GM12878 (cell line): Measurements from ENCODE around the gene APOE. TPM values are rescaled to one million over a fixed set of nuclear protein-coding genes. Genes with fewer than 3 reads are reported as not detected.

Source experiments
- ATAC-seq: fragments of 200-7000 bp; cut with Tn5 transposase; 3 replicates; pipeline ENCODE4 v1.9.1; 2020; ENCODE audit warnings: mild to moderate bottlenecking, moderate library complexity
- Bru-seq: library from RNA; stranded (reverse); fragments of 400-500 nt; gene quantifications from one replicate; lab custom pipeline; 2021; lab: Mats Ljungman, UMichigan
- BruChase-seq, 2 experiments: library from RNA; stranded (reverse); fragments of 400-500 nt; gene quantifications; one replicate each; lab custom pipeline; 2021; lab: Mats Ljungman, UMichigan
- BruUV-seq: library from RNA; stranded (reverse); fragments of 400-500 nt; replicated peaks from 2 replicates; lab custom pipeline; 2021; lab: Mats Ljungman, UMichigan
- CTCF ChIA-PET: fragments of 300-600 bp; sonication (Branson Sonifier 250); formaldehyde crosslinking; extraction: SDS; loops from one replicate; lab custom pipeline; 2021; ENCODE audit warnings: inconsistent platforms; lab: Yijun Ruan, JAX
- POLR2A ChIA-PET: fragments of 350-600 bp; formaldehyde crosslinking; extraction: SDS; loops from one replicate; lab custom pipeline; 2021; ENCODE audit warnings: inconsistent platforms; lab: Charles Lee
- RAD21 ChIA-PET: fragments of 300-600 bp; sonication (Branson Sonifier 250); formaldehyde crosslinking; loops from one replicate; lab custom pipeline; 2023; ENCODE audit warnings: antibody characterized with exemption; ENCODE audit not compliant: unreplicated experiment; lab: Charles Lee
- SMC1A ChIA-PET: fragments of 300-600 bp; sonication (Branson Sonifier 250); formaldehyde crosslinking; loops from one replicate; lab custom pipeline; 2023; ENCODE audit not compliant: unreplicated experiment, uncharacterized antibody; lab: Charles Lee
- DNase-seq: peaks from one replicate; pipeline ENCODE4 v3.0.0-alpha.2; 2011; ENCODE audit warnings: low read depth, low spot score
- FAIRE-seq: peaks from 3 replicates; lab custom pipeline; 2011; peaks lifted over from hg19 to GRCh38; lab: Jason Lieb, UNC
- H2AFZ ChIP-seq: 2 replicates; pipeline ENCODE4 v1.6.0; 2011; ENCODE audit warnings: low read depth, low read length, control low read depth; ENCODE audit not compliant: control insufficient read depth
- H3K27ac ChIP-seq: 2 replicates; pipeline ENCODE4 v1.5.1; 2011; ENCODE audit warnings: control low read depth; ENCODE audit not compliant: control insufficient read depth, insufficient read depth
- H3K27me3 ChIP-seq, 2 experiments: replicated peaks in 1 of 2; 2 replicates each; pipeline versions ENCODE4 v1.6.0 to v1.6.1; 2011; ENCODE audit warnings: low read length in 1 of 2; ENCODE audit not compliant: control insufficient read depth in 2 of 2, insufficient read depth in 2 of 2
- H3K36me3 ChIP-seq, 2 experiments: 2 replicates each; pipeline ENCODE4 v1.5.1; 2011; ENCODE audit warnings: low read length in 1 of 2; ENCODE audit not compliant: control insufficient read depth in 2 of 2, insufficient read depth in 2 of 2
- H3K4me1 ChIP-seq: 2 replicates; pipeline ENCODE4 v1.6.1; 2011; ENCODE audit warnings: mild to moderate bottlenecking, low read length, moderate library complexity, mixed read lengths; ENCODE audit not compliant: control insufficient read depth, insufficient read depth
- H3K4me2 ChIP-seq: 2 replicates; pipeline ENCODE4 v1.6.0; 2011; ENCODE audit warnings: control low read depth; ENCODE audit not compliant: control insufficient read depth, insufficient read depth
- H3K4me3 ChIP-seq: fragments of 200-600 bp; sonication (generic); 2 replicates; pipeline ENCODE4 v1.5.1; 2016
- H3K79me2 ChIP-seq: 2 replicates; pipeline ENCODE4 v1.6.0; 2011; ENCODE audit warnings: low read length; ENCODE audit not compliant: control insufficient read depth, insufficient read depth
- H3K9ac ChIP-seq: 2 replicates; pipeline ENCODE4 v1.8.0; 2011; ENCODE audit warnings: low read length, control low read depth, mixed read lengths; ENCODE audit not compliant: control insufficient read depth, insufficient read depth
- H3K9me3 ChIP-seq: replicated peaks from 3 replicates; pipeline ENCODE4 v1.5.1; 2011; ENCODE audit warnings: mild to moderate bottlenecking, low read length; ENCODE audit not compliant: control insufficient read depth, insufficient read depth
- H4K20me1 ChIP-seq: 2 replicates; pipeline ENCODE4 v1.6.0; 2011; ENCODE audit not compliant: control insufficient read depth, insufficient read depth
- ESRRA ChIP-seq: IDR thresholded peaks from 2 replicates; pipeline ENCODE4 v1.6.1; 2012; ENCODE audit warnings: mild to moderate bottlenecking, low read length, improper control_type of control experiment
- POLR2A ChIP-seq: IDR thresholded peaks from 2 replicates; pipeline ENCODE4 v1.6.1; 2011; ENCODE audit warnings: low read depth, mild to moderate bottlenecking, low read length
- TCF7 ChIP-seq: IDR thresholded peaks from 2 replicates; pipeline ENCODE4 v1.6.1; 2014; ENCODE audit warnings: antibody characterized with exemption, borderline replicate concordance
- WGBS: methylation state at CpG from one replicate; pipeline ENCODE4 v1.1.6; 2016; ENCODE audit warnings: low lambda C conversion rate; ENCODE audit not compliant: insufficient replicate concordance, insufficient coverage; ENCODE audit errors: missing lambda C conversion rate; 5-methylcytosine and 5-hydroxymethylcytosine counted together
- in situ Hi-C: fragments of 300-500 bp; cut with MboI; formaldehyde crosslinking; loops from 9 replicates; pipeline ENCODE4 v1.14.3; 2018; ENCODE audit warnings: mixed read lengths
- intact Hi-C: fragments of 100-400 bp; cut with micrococcal nuclease; formaldehyde crosslinking; loops from one replicate; pipeline ENCODE4 v1.14.2; 2022; ENCODE audit not compliant: unreplicated experiment
- long read RNA-seq, 2 experiments: library from polyadenylated mRNA; unstranded; transcript quantifications; one replicate each; pipeline ENCODE4 v2.0.0, GENCODE V29; 2019 to 2020
- polyA minus RNA-seq, 3 experiments: library from RNA; depleted of rRNA, polyadenylated mRNA; stranded (reverse); fragments of >200 nt; gene quantifications; 2 replicates each; pipeline ENCODE4 v1.2.3, GENCODE V29; 2011
- polyA plus RNA-seq, 11 experiments: library from polyadenylated mRNA; depleted of rRNA in 4 of 11; unstranded in 6 of 11; stranded (reverse) in 5 of 11; fragments of >200 nt; fragmentation: Nextera tagmentation in 4 of 11; fragmentation: Illumina TruSeq in 1 of 11; extraction: Ambion mirVana in 4 of 11; extraction: Trizol in 1 of 11; gene quantifications; 1 replicate in 1 of 11; 2 replicates in 10 of 11; pipeline versions ENCODE4 v1.2.1 to v1.2.3, GENCODE V29; 2011 to 2016; ENCODE audit warnings: inconsistent platforms in 2 of 11, missing spikeins in 2 of 11, low read depth in 1 of 11
- total RNA-seq, 4 experiments: library from RNA; depleted of rRNA in 3 of 4; stranded (reverse); fragments of >200 nt in 3 of 4; fragmentation: Illumina TruSeq in 1 of 4; extraction: Trizol in 1 of 4; gene quantifications; 2 replicates each; pipeline versions ENCODE4 v1.2.1 to v1.2.3, GENCODE V29; 2013 to 2021

APOE gene
- total RNA-seq (2013; cell fraction: nucleolus; rRNA removed) = 1.4 and 4.5 TPM in 2 replicates
- total RNA-seq (2014; rRNA removed) (0.11 and 0.51 TPM in 2 replicates), total RNA-seq (2014; rRNA removed; fragmentation: Illumina TruSeq; extraction: Trizol) (0.22 TPM in 1 of 2 replicates, not detected in the other), total RNA-seq (2021) (3.4 and 3.7 TPM in 2 replicates), polyA plus RNA-seq (2011; rRNA removed) (0.38 and 0.50 TPM in 2 replicates), polyA plus RNA-seq (2014; fragmentation: Illumina TruSeq; extraction: Trizol) (not detected in 2 replicates), polyA plus RNA-seq (2014; fragmentation: Nextera tagmentation; extraction: Ambion mirVana) (not detected), polyA plus RNA-seq (2014; rRNA removed) (0.33 and 1.1 TPM in 2 replicates), polyA plus RNA-seq (2016; fragmentation: Nextera tagmentation; extraction: Ambion mirVana) (under 1 TPM in 1 of 2 experiments, not detected in 1; 0.93 TPM), polyA minus RNA-seq (2011; rRNA and poly(A)+ RNA removed) (not detected in 2 replicates), Bru-seq, nascent RNA (percentile 38 among the genes with signal in this experiment), BruChase-seq, experiment 1, labeled RNA remaining after a 6-hour chase (percentile 77 among the genes with signal in this experiment), BruChase-seq, experiment 2, labeled RNA remaining after a 2-hour chase (percentile 62 among the genes with signal in this experiment)
- not detected for polyA plus RNA-seq (2011; ENCODE audit: low read depth)
- 0.52 and 0.62 TPM in 2 replicates for polyA plus RNA-seq (2011; cell fraction: cytosol; rRNA removed)
- 4.2 and 5.8 TPM in 2 replicates for polyA plus RNA-seq (2011; cell fraction: nucleus; rRNA removed)
- 0.42 and 0.88 TPM in 2 replicates for polyA plus RNA-seq (2012)
- polyA minus RNA-seq (2011; cell fraction: cytosol; rRNA and poly(A)+ RNA removed) = not detected in 2 replicates
- not detected in 2 replicates for polyA minus RNA-seq (2011; cell fraction: nucleus; rRNA and poly(A)+ RNA removed)
- long read RNA-seq, experiment 1 = 0 reads
- long read RNA-seq, experiment 2 = 0 reads

GRCh38 chr19:44905437-44906160 is at the start of gene APOE:
TSS of gene APOE (plus strand) at chr19:44905796. CDS start at chr19:44906625, 829 bp downstream.
- DNase-seq (no peak), FAIRE-seq (no peak), ATAC-seq (no peak; the same call in 1 of the 3 replicates)
- Histone ChIP-seq H2AFZ (no peak within 1 kb of the TSS), H4K20me1 (no peaks in the 10 kb centered on the region; the same call in 1 of the 2 replicates), H3K9ac (no peak within 1 kb of the TSS), H3K9me3 (no peaks in the 10 kb centered on the region), H3K4me1 (no peaks in the 10 kb centered on the region), H3K79me2 (no peaks in the 10 kb centered on the region), H3K4me2 (no peak within 1 kb of the TSS), H3K36me3 (peaks cover 4 to 17% of the 10 kb centered on the region in 2 experiments; a peak in 3 of 4 replicates), H3K4me3 (no peak within 1 kb of the TSS), H3K27me3 (no peaks in the 10 kb centered on the region), H3K27ac (no peak within 1 kb of the TSS)
- no peak for TF ChIP-seq ESRRA
- TF ChIP-seq TCF7 = 0 out of 2 replicates have a peak, but pooled peaks have one; percentile 10
- peak; percentile 55; the same call in 1 of the 2 replicates for TF ChIP-seq POLR2A
- ChIA-PET CTCF (interaction anchor here (0.6 to 4.3 kb wide), 11 partner anchors 9 to 432 kb away, joined by 3 to 34 read pairs (median 3); no protein-coding TSS in a partner anchor), POLR2A (interaction anchor here (1.3 kb wide), 1 partner anchor 15 kb away, joined by 3 read pairs; no protein-coding TSS in a partner anchor), RAD21 (interaction anchor here (0.8 to 2.3 kb wide), 2 partner anchors 15 to 154 kb away, joined by 4 to 8 read pairs; no protein-coding TSS in a partner anchor), SMC1A (interaction anchor here (0.6 to 2.3 kb wide), 3 partner anchors 46 to 1061 kb away, joined by 3 to 11 read pairs (median 7); no protein-coding TSS in a partner anchor)
- BruUV-seq = no TSS peak
- 12% methylated on average over 17 of the region's 20 CpGs for WGBS
- intact Hi-C loops (loop anchor here (5.0 kb wide), 1 partner anchor 432 kb away; no protein-coding TSS in a partner anchor), in situ Hi-C loops (loop anchor here (10.0 kb wide), 2 partner anchors 49 to 429 kb away; partner anchors contain the start of gene CLPTM1)
